ENCODE data around the gene CDC5L. TPM values are rescaled to one million over a fixed set of nuclear protein-coding genes. Genes with fewer than 3 reads are reported as not detected.

The CDC5L gene
- total RNA-seq, 1 donor from 2014 or later, result 28.7 TPM

- DNase-seq (ENCODE audit: extremely low spot score, unreplicated experiment), result no peak
- H3K27ac Mint-ChIP-seq, result no peak overlapping the region
- H3K9me3 Mint-ChIP-seq, result no peaks in the 10 kb centered on the region
- H3K4me1 Mint-ChIP-seq (ENCODE audit: unreplicated experiment), result no peaks in the 10 kb centered on the region
- H3K36me3 Mint-ChIP-seq, result peaks cover 63% of the 10 kb centered on the region
- TF ChIP-seq CTCF (conservative IDR thresholded peaks at IDR 0.05), result no peak
- H3K4me3 Mint-ChIP-seq, result no peak overlapping the region
- no peaks in the 10 kb centered on the region for H3K27me3 Mint-ChIP-seq
Measured at GRCh38 chr6:44407951-44408670, 20.6 kb downstream of the CDC5L start.

- Mint-ChIP-seq H3K4me1 (ENCODE audit: unreplicated experiment) (no peaks in the 10 kb centered on the region), H3K27me3 (no peaks in the 10 kb centered on the region), H3K27ac (no peak overlapping the region), H3K9me3 (no peaks in the 10 kb centered on the region), H3K36me3 (peaks cover 59% of the 10 kb centered on the region), H3K4me3 (no peak overlapping the region)
- DNase-seq (ENCODE audit: extremely low spot score, unreplicated experiment), result no peak
- TF ChIP-seq CTCF (conservative IDR thresholded peaks at IDR 0.05), result no peak
Measured at GRCh38 chr6:44409207-44409794, 21.8 kb downstream of the CDC5L start.

GRCh38 chr6:44410363-44410762 is 22.9 kb downstream of the CDC5L start:
- H3K27ac Mint-ChIP-seq, result no peak overlapping the region

GRCh38 chr6:44411141-44411540 is 23.6 kb downstream of the CDC5L start:
- no peak for TF ChIP-seq CTCF (conservative IDR thresholded peaks at IDR 0.05)
- Mint-ChIP-seq H3K27ac (peak overlapping the region; percentile 11), H3K9me3 (no peaks in the 10 kb centered on the region), H3K4me1 (ENCODE audit: unreplicated experiment) (no peaks in the 10 kb centered on the region), H3K27me3 (no peaks in the 10 kb centered on the region), H3K4me3 (no peak overlapping the region), H3K36me3 (peaks cover 73% of the 10 kb centered on the region)
- DNase-seq (ENCODE audit: extremely low spot score, unreplicated experiment), result no peak

More at GRCh38 chr6:44410363-44410762, 22.9 kb downstream of the CDC5L start:
- Mint-ChIP-seq H3K4me3 (no peak overlapping the region), H3K9me3 (no peaks in the 10 kb centered on the region), H3K27me3 (no peaks in the 10 kb centered on the region), H3K36me3 (peaks cover 67% of the 10 kb centered on the region), H3K4me1 (ENCODE audit: unreplicated experiment) (no peaks in the 10 kb centered on the region)
- no peak for TF ChIP-seq CTCF (conservative IDR thresholded peaks at IDR 0.05)
- no peak for DNase-seq (ENCODE audit: extremely low spot score, unreplicated experiment)

GRCh38 chr6:44415449-44415848 is 27.9 kb downstream of the CDC5L start:
- no peak for TF ChIP-seq CTCF (conservative IDR thresholded peaks at IDR 0.05)
- H3K27me3 Mint-ChIP-seq, result no peaks in the 10 kb centered on the region
- H3K9me3 Mint-ChIP-seq, result peaks cover 4% of the 10 kb centered on the region
- DNase-seq (ENCODE audit: extremely low spot score, unreplicated experiment), result no peak
- H3K36me3 Mint-ChIP-seq, result peaks cover 54% of the 10 kb centered on the region
- H3K4me3 Mint-ChIP-seq, result no peak overlapping the region
- H3K27ac Mint-ChIP-seq, result peak overlapping the region; percentile 33
- H3K4me1 Mint-ChIP-seq (ENCODE audit: unreplicated experiment), result no peaks in the 10 kb centered on the region
